GM12878 (cell line): Measurements from ENCODE around the gene WDFY4. TPM values are rescaled to one million over a fixed set of nuclear protein-coding genes. Genes with fewer than 3 reads are reported as not detected.

Experiments used
- ATAC-seq: fragments of 200-7000 bp; cut with Tn5 transposase; 3 replicates; pipeline ENCODE4 v1.9.1; 2020; ENCODE audit warnings: mild to moderate bottlenecking, moderate library complexity
- BruUV-seq: library from RNA; stranded (reverse); fragments of 400-500 nt; replicated peaks from 2 replicates; lab custom pipeline; 2021; lab: Mats Ljungman, UMichigan
- CTCF ChIA-PET: fragments of 300-600 bp; sonication (Branson Sonifier 250); formaldehyde crosslinking; extraction: SDS; loops from one replicate; lab custom pipeline; 2021; ENCODE audit warnings: inconsistent platforms; lab: Yijun Ruan, JAX
- POLR2A ChIA-PET: fragments of 350-600 bp; formaldehyde crosslinking; extraction: SDS; loops from one replicate; lab custom pipeline; 2021; ENCODE audit warnings: inconsistent platforms; lab: Charles Lee
- RAD21 ChIA-PET: fragments of 300-600 bp; sonication (Branson Sonifier 250); formaldehyde crosslinking; loops from one replicate; lab custom pipeline; 2023; ENCODE audit warnings: antibody characterized with exemption; ENCODE audit not compliant: unreplicated experiment; lab: Charles Lee
- SMC1A ChIA-PET: fragments of 300-600 bp; sonication (Branson Sonifier 250); formaldehyde crosslinking; loops from one replicate; lab custom pipeline; 2023; ENCODE audit not compliant: unreplicated experiment, uncharacterized antibody; lab: Charles Lee
- DNase-seq: peaks from one replicate; pipeline ENCODE4 v3.0.0-alpha.2; 2011; ENCODE audit warnings: low read depth, low spot score
- FAIRE-seq: peaks from 3 replicates; lab custom pipeline; 2011; peaks lifted over from hg19 to GRCh38; lab: Jason Lieb, UNC
- H2AFZ ChIP-seq: 2 replicates; pipeline ENCODE4 v1.6.0; 2011; ENCODE audit warnings: low read depth, low read length, control low read depth; ENCODE audit not compliant: control insufficient read depth
- H3K27ac ChIP-seq: 2 replicates; pipeline ENCODE4 v1.5.1; 2011; ENCODE audit warnings: control low read depth; ENCODE audit not compliant: control insufficient read depth, insufficient read depth
- H3K27me3 ChIP-seq, 2 experiments: replicated peaks in 1 of 2; 2 replicates each; pipeline versions ENCODE4 v1.6.0 to v1.6.1; 2011; ENCODE audit warnings: low read length in 1 of 2; ENCODE audit not compliant: control insufficient read depth in 2 of 2, insufficient read depth in 2 of 2
- H3K36me3 ChIP-seq, 2 experiments: 2 replicates each; pipeline ENCODE4 v1.5.1; 2011; ENCODE audit warnings: low read length in 1 of 2; ENCODE audit not compliant: control insufficient read depth in 2 of 2, insufficient read depth in 2 of 2
- H3K4me1 ChIP-seq: 2 replicates; pipeline ENCODE4 v1.6.1; 2011; ENCODE audit warnings: mild to moderate bottlenecking, low read length, moderate library complexity, mixed read lengths; ENCODE audit not compliant: control insufficient read depth, insufficient read depth
- H3K4me2 ChIP-seq: 2 replicates; pipeline ENCODE4 v1.6.0; 2011; ENCODE audit warnings: control low read depth; ENCODE audit not compliant: control insufficient read depth, insufficient read depth
- H3K4me3 ChIP-seq: fragments of 200-600 bp; sonication (generic); 2 replicates; pipeline ENCODE4 v1.5.1; 2016
- H3K79me2 ChIP-seq: 2 replicates; pipeline ENCODE4 v1.6.0; 2011; ENCODE audit warnings: low read length; ENCODE audit not compliant: control insufficient read depth, insufficient read depth
- H3K9ac ChIP-seq: 2 replicates; pipeline ENCODE4 v1.8.0; 2011; ENCODE audit warnings: low read length, control low read depth, mixed read lengths; ENCODE audit not compliant: control insufficient read depth, insufficient read depth
- H3K9me3 ChIP-seq: replicated peaks from 3 replicates; pipeline ENCODE4 v1.5.1; 2011; ENCODE audit warnings: mild to moderate bottlenecking, low read length; ENCODE audit not compliant: control insufficient read depth, insufficient read depth
- H4K20me1 ChIP-seq: 2 replicates; pipeline ENCODE4 v1.6.0; 2011; ENCODE audit not compliant: control insufficient read depth, insufficient read depth
- CBX3 ChIP-seq: fragments of 200-600 bp; sonication (generic); IDR thresholded peaks from 2 replicates; pipeline ENCODE4 v1.6.1; 2016; ENCODE audit warnings: low read depth, borderline replicate concordance
- FOXK2 ChIP-seq: fragments of 450-650 bp; IDR thresholded peaks from 2 replicates; pipeline ENCODE4 v1.6.1; 2017; ENCODE audit warnings: mild to moderate bottlenecking, moderate library complexity
- IRF5 ChIP-seq: fragments of 450-650 bp; IDR thresholded peaks from 2 replicates; pipeline ENCODE4 v1.6.1; 2017; ENCODE audit warnings: borderline replicate concordance
- RFX5 ChIP-seq: IDR thresholded peaks from 2 replicates; pipeline ENCODE4 v1.6.1; 2011; ENCODE audit warnings: low read depth, low read length, improper control_type of control experiment
- STAT3 ChIP-seq: IDR thresholded peaks from 2 replicates; pipeline ENCODE4 v1.6.1; 2011; ENCODE audit warnings: low read depth, low read length, improper control_type of control experiment
- TARDBP ChIP-seq: IDR thresholded peaks from 2 replicates; pipeline ENCODE4 v1.6.1; 2016; ENCODE audit warnings: borderline replicate concordance
- ZZZ3 ChIP-seq: IDR thresholded peaks from 2 replicates; pipeline ENCODE4 v1.6.1; 2011; ENCODE audit warnings: low read depth; ENCODE audit not compliant: control insufficient read depth, insufficient read length
- WGBS: methylation state at CpG from one replicate; pipeline ENCODE4 v1.1.6; 2016; ENCODE audit warnings: low lambda C conversion rate; ENCODE audit not compliant: insufficient replicate concordance, insufficient coverage; ENCODE audit errors: missing lambda C conversion rate; 5-methylcytosine and 5-hydroxymethylcytosine counted together
- in situ Hi-C: fragments of 300-500 bp; cut with MboI; formaldehyde crosslinking; loops from 9 replicates; pipeline ENCODE4 v1.14.3; 2018; ENCODE audit warnings: mixed read lengths
- intact Hi-C: fragments of 100-400 bp; cut with micrococcal nuclease; formaldehyde crosslinking; loops from one replicate; pipeline ENCODE4 v1.14.2; 2022; ENCODE audit not compliant: unreplicated experiment
- polyA plus RNA-seq, 11 experiments: library from polyadenylated mRNA; depleted of rRNA in 4 of 11; unstranded in 6 of 11; stranded (reverse) in 5 of 11; fragments of >200 nt; fragmentation: Nextera tagmentation in 4 of 11; fragmentation: Illumina TruSeq in 1 of 11; extraction: Ambion mirVana in 4 of 11; extraction: Trizol in 1 of 11; gene quantifications; 1 replicate in 1 of 11; 2 replicates in 10 of 11; pipeline versions ENCODE4 v1.2.1 to v1.2.3, GENCODE V29; 2011 to 2016; ENCODE audit warnings: inconsistent platforms in 2 of 11, missing spikeins in 2 of 11, low read depth in 1 of 11
- total RNA-seq, 4 experiments: library from RNA; depleted of rRNA in 3 of 4; stranded (reverse); fragments of >200 nt in 3 of 4; fragmentation: Illumina TruSeq in 1 of 4; extraction: Trizol in 1 of 4; gene quantifications; 2 replicates each; pipeline versions ENCODE4 v1.2.1 to v1.2.3, GENCODE V29; 2013 to 2021

The WDFY4 gene
- total and polyA plus RNA-seq, 10 of the 15 experiments (the other 5 are each of a cell fraction or from before 2014, with no cell fraction given): 13.5 to 132 (median 47.3) TPM

- no peak for TF ChIP-seq IRF5
- TF ChIP-seq CBX3: no peak
- no peak for TF ChIP-seq ZZZ3
- TF ChIP-seq RFX5: no peak
- TF ChIP-seq, all 136 proteins: peak for 0
Measured at GRCh38 chr10:48821692-48822091, 137.0 kb downstream of the WDFY4 start (continued).

- RAD21 ChIA-PET: no interaction called here
- Histone ChIP-seq H2AFZ (no peak overlapping the region), H3K4me1 (no peaks in the 10 kb centered on the region), H3K4me3 (no peak overlapping the region), H3K4me2 (no peak overlapping the region), H3K9ac (no peak overlapping the region), H3K27ac (no peak overlapping the region), H4K20me1 (no peaks in the 10 kb centered on the region), H3K9me3 (no peaks in the 10 kb centered on the region), H3K27me3 (no peaks in the 10 kb centered on the region), H3K36me3 (peaks cover 21 to 48% of the 10 kb centered on the region in 2 experiments), H3K79me2 (no peaks in the 10 kb centered on the region)
- CTCF ChIA-PET: interaction anchor here (1.1 to 2.1 kb wide), 4 partner anchors 33 to 177 kb away, joined by 3 to 7 read pairs (median 4); no protein-coding TSS in a partner anchor
- intact Hi-C loops: no loop called here
- no peak for ATAC-seq
- 92% methylated on average over 2 of the region's 2 CpGs for WGBS
- BruUV-seq: no TSS peak
- in situ Hi-C loops: no loop called here
- TF ChIP-seq STAT3: no peak
- no peak for TF ChIP-seq TARDBP
- TF ChIP-seq FOXK2: no peak
- no peak for FAIRE-seq
- SMC1A ChIA-PET: interaction anchor here (0.9 to 2.2 kb wide), 4 partner anchors 9 to 176 kb away, joined by 3 to 6 read pairs (median 4); no protein-coding TSS in a partner anchor
- no peak for DNase-seq
- POLR2A ChIA-PET: no interaction called here
Measured at GRCh38 chr10:48833674-48834073, 149.0 kb downstream of the WDFY4 start.
